ENCODE data around the gene PRM3.

GRCh38 chr16:11280616-11281522 is 7.4 kb upstream of the PRM3 start, which contains the start of gene PRM1:
- no peak for TF ChIP-seq CTCF (IDR thresholded peaks at IDR 0.05; ENCODE audit: low read depth, low read length)
- TF ChIP-seq POLR2A (IDR thresholded peaks at IDR 0.05; ENCODE audit: extremely low read depth, insufficient read length) = no peak
